Gastrocnemius medialis (tissue), 4 donors: ENCODE data around the gene GABRD. TPM values are rescaled to one million over a fixed set of nuclear protein-coding genes. Genes with fewer than 3 reads are reported as not detected.

ENCODE experiments used
- ATAC-seq, 2 donors: fragments of 150-250 bp; one replicate each; pipeline ENCODE4 v1.9.1; 2016
- DNase-seq, 2 donors: peaks; one replicate each; pipeline ENCODE4 v3.0.0-alpha.2; 2019
- H3K27ac ChIP-seq, 4 donors: fragments of 200-600 bp; sonication (generic); 1 replicate in 1 of 4; 2 replicates in 3 of 4; pipeline ENCODE4 v1.5.1; 2016 to 2018; ENCODE audit warnings: mild to moderate bottlenecking in 2 of 4, moderate library complexity in 1 of 4
- H3K27me3 ChIP-seq, 3 donors: fragments of 200-600 bp; sonication (generic) in 2 of 3; 1 replicate in 1 of 3; 2 replicates in 2 of 3; pipeline versions ENCODE4 v1.5.1 to v1.6.0; 2016 to 2019; ENCODE audit warnings: mild to moderate bottlenecking in 1 of 3, moderate library complexity in 1 of 3
- H3K36me3 ChIP-seq, 2 donors: fragments of 200-600 bp; sonication (generic) in 1 of 2; one replicate each; pipeline ENCODE4 v1.5.1; 2017 to 2018
- H3K4me1 ChIP-seq, 2 donors: fragments of 200-600 bp; sonication (generic) in 1 of 2; one replicate each; pipeline ENCODE4 v1.5.1; 2016 to 2017; ENCODE audit warnings: mild to moderate bottlenecking in 2 of 2
- H3K4me3 ChIP-seq, 4 donors: fragments of 200-600 bp; sonication (generic) in 3 of 4; 1 replicate in 1 of 4; 2 replicates in 3 of 4; pipeline ENCODE4 v1.5.1; 2016 to 2019; ENCODE audit warnings: mild to moderate bottlenecking in 2 of 4
- H3K9me3 ChIP-seq, 3 donors: fragments of 200-600 bp; sonication (generic) in 2 of 3; 1 replicate in 1 of 3; 2 replicates in 2 of 3; pipeline ENCODE4 v1.5.1; 2016 to 2019
- POLR2A ChIP-seq, 2 donors: fragments of 450-650 bp; IDR thresholded peaks; one replicate each; pipeline ENCODE4 v1.6.1; 2017; ENCODE audit warnings: antibody characterized with exemption in 2 of 2, mild to moderate bottlenecking in 2 of 2, moderate library complexity in 2 of 2
- in situ Hi-C, 4 donors: fragments of 200-750 bp; cut with MboI; loops; one replicate each; pipeline versions ENCODE4 v1.15.0 to v1.8.0; 2017; ENCODE audit warnings: low sequenced_read_pairs in 4 of 4
- intact Hi-C: fragments of 100-400 bp; cut with DNase I; formaldehyde crosslinking; loops from one replicate; pipeline ENCODE4 v1.15.1; 2023; ENCODE audit warnings: low total_unique reads
- total RNA-seq, 4 donors: library from RNA; depleted of rRNA; stranded (reverse); fragments of >200 nt; gene quantifications; one replicate each; pipeline versions ENCODE4 v1.1.0 to v1.2.3, GENCODE V29; 2016
- TF ChIP-seq, protein P1 (sequence below), 5 experiments: fragments of 450-650 bp in 3 of 5; fragments of 200-600 bp in 2 of 5; sonication (generic) in 2 of 5; IDR thresholded peaks in 4 of 5; conservative IDR thresholded peaks in 1 of 5; 1 replicate in 4 of 5; 2 replicates in 1 of 5; pipeline ENCODE4 v1.5.1; 2016 to 2019; ENCODE audit warnings: antibody characterized with exemption in 5 of 5, mild to moderate bottlenecking in 3 of 5, moderate library complexity in 3 of 5

Gene GABRD
- total RNA-seq, 4 donors from 2014 or later: 1.9 TPM; not detected in 3

- in situ Hi-C loops (no loop called here), intact Hi-C loops (no loop called here)
- peaks cover 8 to 16% (median 10%) of the 10 kb centered on the region in 3 donors for H3K27me3 ChIP-seq
- H3K36me3 ChIP-seq: no peaks in the 10 kb centered on the region
- TF ChIP-seq, protein P1, sequence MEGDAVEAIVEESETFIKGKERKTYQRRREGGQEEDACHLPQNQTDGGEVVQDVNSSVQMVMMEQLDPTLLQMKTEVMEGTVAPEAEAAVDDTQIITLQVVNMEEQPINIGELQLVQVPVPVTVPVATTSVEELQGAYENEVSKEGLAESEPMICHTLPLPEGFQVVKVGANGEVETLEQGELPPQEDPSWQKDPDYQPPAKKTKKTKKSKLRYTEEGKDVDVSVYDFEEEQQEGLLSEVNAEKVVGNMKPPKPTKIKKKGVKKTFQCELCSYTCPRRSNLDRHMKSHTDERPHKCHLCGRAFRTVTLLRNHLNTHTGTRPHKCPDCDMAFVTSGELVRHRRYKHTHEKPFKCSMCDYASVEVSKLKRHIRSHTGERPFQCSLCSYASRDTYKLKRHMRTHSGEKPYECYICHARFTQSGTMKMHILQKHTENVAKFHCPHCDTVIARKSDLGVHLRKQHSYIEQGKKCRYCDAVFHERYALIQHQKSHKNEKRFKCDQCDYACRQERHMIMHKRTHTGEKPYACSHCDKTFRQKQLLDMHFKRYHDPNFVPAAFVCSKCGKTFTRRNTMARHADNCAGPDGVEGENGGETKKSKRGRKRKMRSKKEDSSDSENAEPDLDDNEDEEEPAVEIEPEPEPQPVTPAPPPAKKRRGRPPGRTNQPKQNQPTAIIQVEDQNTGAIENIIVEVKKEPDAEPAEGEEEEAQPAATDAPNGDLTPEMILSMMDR (IDR thresholded peaks at IDR 0.05 in 4 of 5, conservative IDR thresholded peaks at IDR 0.05 in 1 of 5): no peak
- no peak for TF ChIP-seq POLR2A (IDR thresholded peaks at IDR 0.05)
- no peak for DNase-seq
- H3K4me3 ChIP-seq: no peak overlapping the region
- H3K27ac ChIP-seq: no peak overlapping the region
- no peak for ATAC-seq
- H3K9me3 ChIP-seq: no peaks in the 10 kb centered on the region
- H3K4me1 ChIP-seq: no peaks in the 10 kb centered on the region
Observed at GRCh38 chr1:2056955-2057590, 37.9 kb downstream of the GABRD start.

DNA sequence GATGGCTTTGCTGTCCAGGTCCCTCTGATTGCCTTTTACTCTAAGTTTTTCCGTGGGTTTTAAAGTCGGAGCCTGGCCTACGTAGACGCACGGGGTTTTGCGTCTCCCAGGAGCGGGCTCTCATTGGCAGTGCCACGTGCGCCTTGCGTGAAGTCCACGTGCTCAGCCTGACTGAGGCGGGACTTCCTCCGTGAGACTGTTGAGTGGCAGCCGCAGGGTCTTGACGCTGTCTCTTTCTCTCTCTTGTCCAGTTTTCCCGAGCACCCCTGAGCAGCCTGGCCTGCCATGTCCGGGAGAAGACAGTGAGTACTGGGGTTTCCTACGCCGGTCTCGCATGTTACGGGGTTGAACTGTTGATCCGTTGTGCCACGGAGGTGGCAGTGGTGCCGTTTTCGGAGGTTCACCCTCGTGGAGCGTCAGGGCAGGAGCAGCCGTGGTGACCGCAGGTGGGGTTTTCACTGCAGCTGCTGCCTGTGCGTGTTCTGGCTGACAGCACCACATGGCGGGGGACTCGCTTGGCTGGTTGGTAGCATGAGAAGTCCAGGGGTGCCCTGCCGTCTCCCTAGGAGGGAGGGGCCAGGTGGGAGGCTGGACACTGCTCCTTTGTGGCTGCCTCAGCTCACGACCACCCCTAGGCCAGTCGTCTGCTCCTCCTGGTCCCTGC is 40.3 kb downstream of the GABRD start:
- Histone ChIP-seq H3K27ac (no peak overlapping the region), H3K27me3 (peaks cover 9 to 18% (median 10%) of the 10 kb centered on the region in 3 donors), H3K36me3 (no peaks in the 10 kb centered on the region), H3K4me3 (no peak overlapping the region), H3K9me3 (no peaks in the 10 kb centered on the region), H3K4me1 (no peaks in the 10 kb centered on the region)
- intact Hi-C loops (no loop called here), in situ Hi-C loops (no loop called here)
- TF ChIP-seq POLR2A (IDR thresholded peaks at IDR 0.05): no peak
- TF ChIP-seq, protein P1 (IDR thresholded peaks at IDR 0.05 in 4 of 5, conservative IDR thresholded peaks at IDR 0.05 in 1 of 5): no peak
- no peak for ATAC-seq
- no peak for DNase-seq

DNA sequence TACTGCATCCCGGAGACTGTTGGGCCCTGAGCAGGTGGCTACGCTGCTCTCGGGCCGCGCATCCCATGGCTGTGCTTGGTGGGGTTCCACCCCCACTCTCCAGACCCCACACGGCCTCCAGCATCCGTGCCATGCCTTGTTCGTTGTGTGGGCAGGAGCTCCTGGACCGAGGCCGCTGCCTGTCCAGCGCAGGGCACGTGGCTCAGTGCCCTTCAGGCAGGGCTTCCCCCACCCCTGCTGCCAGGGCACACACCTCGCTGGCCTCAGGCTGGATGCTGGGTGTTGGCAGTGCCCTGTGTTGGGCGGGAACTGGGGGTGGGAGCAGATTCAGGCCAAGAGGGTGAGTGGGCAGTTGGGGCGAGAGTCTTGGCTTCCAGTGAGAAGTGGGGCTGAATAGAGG is 40.9 kb downstream of the GABRD start:
- in situ Hi-C loops: no loop called here

DNA sequence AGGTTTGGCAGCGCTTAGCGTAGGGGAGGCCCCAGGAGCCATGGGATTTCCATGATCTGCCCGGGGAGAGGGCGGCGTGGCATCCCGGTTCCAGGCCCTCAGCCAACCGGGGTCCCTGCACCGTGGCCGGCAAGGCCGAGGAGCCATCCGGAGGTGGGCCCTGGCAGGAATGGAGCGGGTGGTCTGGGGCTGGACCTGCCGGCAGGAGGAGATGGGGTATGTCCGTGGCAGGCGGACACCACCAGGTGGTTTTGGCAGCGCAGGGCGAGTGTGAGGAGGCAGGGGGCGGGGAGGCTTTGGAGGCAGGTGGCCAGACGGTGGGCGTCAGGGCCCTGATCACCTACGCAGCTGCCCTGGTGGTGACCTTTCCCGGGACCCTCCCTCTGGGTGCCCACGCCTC is 41.4 kb downstream of the GABRD start:
- H3K27ac ChIP-seq: no peak overlapping the region
- in situ Hi-C loops (no loop called here), intact Hi-C loops (no loop called here)
- H3K4me3 ChIP-seq: no peak overlapping the region
- no peaks in the 10 kb centered on the region for H3K4me1 ChIP-seq
- DNase-seq: no peak
- H3K36me3 ChIP-seq: no peaks in the 10 kb centered on the region
- H3K9me3 ChIP-seq: no peaks in the 10 kb centered on the region
- TF ChIP-seq, protein P1 (IDR thresholded peaks at IDR 0.05 in 4 of 5, conservative IDR thresholded peaks at IDR 0.05 in 1 of 5): no peak
- TF ChIP-seq POLR2A (IDR thresholded peaks at IDR 0.05): no peak
- ATAC-seq: no peak
- H3K27me3 ChIP-seq: peaks cover 9 to 21% (median 10%) of the 10 kb centered on the region in 3 donors

More for the DNA sequence above, 40.9 kb downstream of the GABRD start:
- no peak overlapping the region for H3K4me3 ChIP-seq
- ATAC-seq (no peak), DNase-seq (no peak)
- H3K27me3 ChIP-seq: peaks cover 9 to 21% (median 10%) of the 10 kb centered on the region in 3 donors
- intact Hi-C loops: no loop called here
- H3K9me3 ChIP-seq: no peaks in the 10 kb centered on the region
- H3K27ac ChIP-seq: no peak overlapping the region
- TF ChIP-seq, protein P1 (IDR thresholded peaks at IDR 0.05 in 4 of 5, conservative IDR thresholded peaks at IDR 0.05 in 1 of 5): no peak
- no peak for TF ChIP-seq POLR2A (IDR thresholded peaks at IDR 0.05)
- H3K4me1 ChIP-seq: no peaks in the 10 kb centered on the region
- H3K36me3 ChIP-seq: no peaks in the 10 kb centered on the region
